IPS DF 19.7 (cell line): ENCODE data around the gene TBC1D5.
"Not testable (repeated sequence)": the region's sequence is repeated elsewhere in the genome, so short reads cannot be mapped to it uniquely, and the experiment has no call there.

ENCODE experiments used
- DNase-seq: peaks from one replicate; pipeline ENCODE4 v3.0.0-alpha.2; 2013; ENCODE audit warnings: low read depth, low spot score

TBC1D5 gene

DNA sequence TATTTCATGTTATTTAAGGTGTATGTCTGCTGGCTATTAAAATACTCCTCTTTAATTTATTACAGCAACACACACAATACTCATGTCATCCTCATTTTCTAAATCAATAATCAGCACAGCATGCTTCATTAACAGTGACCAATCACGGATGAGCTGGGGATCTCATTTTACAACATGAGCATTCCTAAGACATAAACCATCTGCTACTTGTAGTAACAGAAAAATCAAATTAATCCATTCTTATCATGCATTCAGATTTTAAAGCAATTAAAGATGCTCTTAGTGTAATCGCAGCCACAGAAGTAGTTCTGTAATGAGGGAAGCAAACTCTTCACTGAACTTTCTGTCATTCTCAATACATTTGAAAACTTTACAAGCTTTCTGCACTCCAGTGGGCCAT is 191.1 kb downstream of the TBC1D5 start:
- no peak for DNase-seq

DNA sequence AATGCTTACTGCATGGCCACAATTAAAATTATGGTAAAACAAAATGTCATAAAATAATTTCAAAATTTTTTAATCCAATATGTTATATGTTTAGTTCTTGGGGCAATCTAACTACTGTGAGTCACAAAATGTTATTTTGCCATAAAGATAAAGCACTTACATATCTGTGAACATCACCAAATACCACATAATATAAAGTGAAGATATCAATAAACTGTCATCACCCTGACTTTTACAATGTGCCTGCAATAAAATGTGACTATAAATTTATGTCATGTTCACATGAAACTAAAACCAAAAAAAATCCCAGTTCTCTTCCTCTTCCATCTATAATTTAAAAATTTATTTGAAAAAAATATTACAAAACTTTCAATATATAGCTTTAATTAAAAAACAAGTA is 191.8 kb downstream of the TBC1D5 start:
- no peak for DNase-seq

DNA sequence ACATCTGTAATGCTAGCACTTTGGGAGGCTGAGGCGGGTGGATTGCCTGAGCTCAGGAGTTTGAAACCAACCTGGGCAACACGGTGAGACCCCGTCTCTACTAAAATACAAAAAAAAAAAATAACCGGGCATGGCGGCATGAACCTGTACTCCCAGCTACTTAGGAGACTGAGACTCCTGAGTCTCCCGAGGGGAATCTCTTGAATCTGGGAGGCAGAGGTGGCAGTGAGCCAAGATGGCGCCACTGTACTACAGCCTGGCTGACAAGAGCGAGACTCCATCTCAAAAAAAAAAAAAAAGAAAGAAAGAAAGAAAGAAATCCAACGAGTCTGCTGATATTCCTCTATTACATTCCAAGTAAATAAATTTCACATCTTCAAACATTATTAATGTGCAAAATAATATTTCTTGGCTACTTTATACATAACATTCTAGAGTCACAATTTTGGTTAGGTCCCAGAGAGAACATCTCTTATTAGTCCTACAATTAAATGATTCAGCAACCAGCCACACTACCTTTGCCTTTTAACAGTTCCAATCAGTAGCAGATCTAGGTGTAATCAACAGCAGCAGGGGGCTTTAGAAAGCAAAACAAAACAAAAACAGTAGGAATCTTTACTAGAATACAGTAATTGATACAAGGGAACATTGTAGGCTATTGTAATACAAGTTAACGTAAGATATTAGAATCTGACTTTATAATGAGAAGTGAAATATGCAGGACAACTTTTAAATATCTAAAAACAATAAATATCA is 195.8 kb downstream of the TBC1D5 start:
- DNase-seq: no peak

GRCh38 chr3:17544632-17545031 is 197.8 kb downstream of the TBC1D5 start:
- DNase-seq: no peak

DNA sequence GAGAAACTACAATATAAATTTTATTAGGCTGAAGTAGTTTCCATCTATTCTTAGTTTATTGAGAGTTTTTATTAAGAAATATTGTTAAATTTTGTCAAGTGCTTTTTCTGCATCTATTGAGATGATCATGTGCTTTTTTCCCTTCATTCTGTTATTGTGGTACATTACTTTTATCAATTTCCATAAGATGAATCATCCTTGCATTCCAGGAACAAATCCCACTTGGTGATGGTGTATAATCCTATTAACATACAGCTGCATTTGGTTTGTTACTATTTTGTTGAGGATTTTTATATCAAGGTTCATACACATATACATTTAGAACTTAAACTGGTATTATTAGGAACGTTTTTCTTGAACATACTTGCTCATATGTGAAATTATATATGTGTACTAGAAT is 199.8 kb downstream of the TBC1D5 start:
- no peak for DNase-seq

DNA sequence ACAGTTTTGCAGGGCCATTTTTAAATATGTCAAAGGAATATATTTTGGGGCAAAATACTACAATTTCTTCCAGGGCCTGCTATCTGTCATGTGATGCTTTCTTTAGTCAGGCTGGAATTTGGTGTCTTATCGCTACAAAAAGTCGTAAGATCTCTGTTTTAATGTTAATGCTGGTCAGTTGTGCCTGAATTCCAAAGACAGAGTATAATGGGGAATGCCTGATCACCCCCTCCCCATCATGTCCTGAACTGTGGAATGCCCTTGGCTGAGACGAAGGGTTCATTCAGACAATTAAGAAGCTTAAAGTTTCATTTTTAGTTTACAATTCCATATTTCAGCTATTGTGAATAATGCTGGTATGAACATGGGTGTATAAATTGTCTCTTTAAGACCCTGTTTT is 203.0 kb downstream of the TBC1D5 start:
- DNase-seq: no peak

DNA sequence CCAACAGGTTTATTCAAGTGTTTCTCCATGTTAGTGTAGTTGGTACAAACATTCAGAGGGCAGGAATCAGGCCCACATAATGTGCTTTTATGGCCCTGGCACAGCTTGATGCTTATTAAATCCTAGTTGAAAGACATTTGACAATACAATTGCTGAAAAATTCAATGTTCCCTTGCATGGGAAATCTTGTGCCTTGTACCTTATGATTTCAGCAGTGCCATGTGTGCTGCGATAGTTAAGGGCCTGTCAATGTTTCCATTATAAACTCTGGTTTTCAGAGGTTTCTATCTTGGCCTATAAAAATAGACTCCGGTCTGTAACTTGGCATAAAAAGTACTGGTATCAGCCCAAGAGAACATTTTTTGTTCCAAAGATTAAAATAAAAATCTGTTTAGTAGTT is 207.2 kb downstream of the TBC1D5 start:
- DNase-seq: no peak

GRCh38 chr3:17532446-17532845 is 210.0 kb downstream of the TBC1D5 start:
- not testable (repeated sequence) for DNase-seq

DNA sequence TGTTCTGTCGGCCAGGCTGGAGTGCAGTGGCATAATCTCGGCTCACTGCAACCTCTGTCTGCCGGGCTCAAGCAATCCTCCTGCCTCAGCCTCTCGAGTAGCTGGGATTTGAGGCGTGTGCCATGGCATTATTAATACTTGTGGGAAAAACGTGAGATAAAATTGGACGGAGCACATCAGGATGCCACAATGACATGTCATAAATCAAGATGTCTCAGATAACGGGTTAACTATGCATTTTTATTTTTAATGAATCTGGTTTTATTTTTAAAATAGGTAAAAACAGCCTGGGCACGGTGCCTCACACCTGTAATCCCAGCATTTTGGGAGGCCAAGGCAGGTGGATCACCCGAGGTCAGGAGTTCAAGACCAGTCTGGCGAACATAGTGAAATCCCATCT is 212.8 kb downstream of the TBC1D5 start:
- no peak for DNase-seq

- DNase-seq: no peak
Observed at GRCh38 chr3:17518189-17519059, 224.0 kb downstream of the TBC1D5 start.

DNA sequence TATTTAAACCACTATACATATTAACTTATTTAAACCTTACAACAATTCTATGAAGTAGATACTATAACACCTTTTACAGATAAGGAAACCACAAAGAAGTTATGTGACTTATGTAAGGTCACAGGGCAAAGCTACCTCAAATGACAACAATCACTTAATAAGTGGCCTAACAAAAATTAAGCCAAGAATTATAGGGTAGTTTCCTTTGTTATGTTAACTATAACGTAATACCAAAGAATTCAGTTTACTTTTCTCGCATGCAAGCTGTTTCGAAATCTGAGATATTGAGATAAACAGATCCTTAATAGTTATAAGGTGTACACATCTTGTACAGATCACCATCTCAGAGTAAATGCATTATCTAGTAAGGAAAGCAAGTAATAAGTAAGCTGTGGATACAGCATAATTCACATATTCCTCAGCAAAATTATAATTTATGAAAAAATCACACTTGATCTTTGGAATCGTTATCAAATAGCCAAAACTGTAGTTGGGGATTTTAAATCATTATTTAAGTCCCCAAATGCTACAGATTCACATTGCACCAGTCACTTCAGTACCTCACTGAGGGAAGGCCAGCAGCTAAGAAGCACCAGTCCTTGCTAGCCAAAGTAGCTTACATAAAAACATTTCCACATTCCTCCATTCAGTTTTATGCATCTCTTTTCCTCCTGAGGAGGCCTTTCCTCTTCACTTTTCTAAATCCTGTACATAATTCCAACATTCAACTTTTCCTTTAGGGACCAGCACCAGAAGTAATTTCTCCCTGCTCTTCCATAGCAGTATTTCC is 226.8 kb downstream of the TBC1D5 start:
- DNase-seq: no peak

DNA sequence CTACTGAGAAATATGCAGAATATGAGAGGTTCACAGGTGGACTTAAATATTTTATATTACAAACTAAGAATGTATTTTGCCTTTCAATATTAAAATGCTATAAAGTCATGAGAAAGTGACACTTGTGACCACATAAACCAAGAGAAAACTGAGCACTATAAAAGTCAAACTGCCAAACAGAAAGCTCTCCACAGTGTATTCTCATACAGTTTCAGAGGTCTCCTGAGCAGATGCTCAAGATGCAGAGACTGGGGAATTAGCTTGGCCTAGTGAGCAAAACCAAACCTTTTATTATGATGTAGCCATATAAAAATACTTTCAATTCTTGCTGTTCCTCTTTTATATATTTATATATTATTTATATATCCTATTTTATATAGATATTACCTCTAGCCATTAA is 227.8 kb downstream of the TBC1D5 start:
- no peak for DNase-seq

DNA sequence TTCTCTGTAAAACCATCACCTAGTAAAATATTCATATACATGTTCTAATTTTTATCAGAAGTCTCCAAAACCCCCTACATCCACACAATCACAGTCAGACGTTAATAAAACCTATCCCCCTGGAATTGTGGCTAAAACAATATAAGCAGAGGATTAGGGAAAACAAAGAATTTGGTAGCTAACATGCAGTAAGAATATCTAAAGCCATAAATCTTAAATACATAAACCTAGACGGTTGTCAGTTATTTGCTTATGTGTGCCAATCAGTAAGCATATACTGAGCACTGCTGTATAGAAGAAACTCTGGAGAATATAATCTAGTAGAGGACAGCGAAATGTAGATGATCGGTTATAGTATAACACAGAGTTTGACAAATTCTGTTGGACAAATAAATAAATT is 232.2 kb downstream of the TBC1D5 start:
- no peak for DNase-seq

DNA sequence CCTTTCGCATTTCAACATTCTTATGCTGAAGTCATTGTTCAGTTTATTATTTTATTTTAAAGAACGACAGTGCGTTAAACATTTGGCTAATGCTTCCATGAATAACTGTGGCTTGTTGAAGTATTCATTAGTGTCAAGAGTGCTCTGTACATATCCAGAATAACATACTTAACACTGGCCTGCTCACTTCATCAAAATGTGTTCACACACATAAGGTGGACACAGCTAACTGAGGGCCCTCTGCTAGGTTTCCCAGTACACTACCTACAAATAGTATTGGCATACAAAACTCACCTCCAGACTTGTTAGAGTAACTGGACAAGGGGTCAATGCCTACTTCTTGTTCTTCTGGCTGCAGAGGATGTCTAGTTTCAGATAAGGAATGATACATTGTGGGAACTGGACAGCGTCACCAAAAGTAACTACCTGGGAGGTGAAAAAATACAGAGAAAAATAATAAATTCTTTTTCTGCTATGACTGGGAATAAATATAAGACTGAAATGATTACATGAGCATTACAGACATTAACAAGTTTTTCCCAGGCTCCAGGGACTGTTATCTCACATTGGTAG is 234.2 kb downstream of the TBC1D5 start:
- DNase-seq: no peak

DNA sequence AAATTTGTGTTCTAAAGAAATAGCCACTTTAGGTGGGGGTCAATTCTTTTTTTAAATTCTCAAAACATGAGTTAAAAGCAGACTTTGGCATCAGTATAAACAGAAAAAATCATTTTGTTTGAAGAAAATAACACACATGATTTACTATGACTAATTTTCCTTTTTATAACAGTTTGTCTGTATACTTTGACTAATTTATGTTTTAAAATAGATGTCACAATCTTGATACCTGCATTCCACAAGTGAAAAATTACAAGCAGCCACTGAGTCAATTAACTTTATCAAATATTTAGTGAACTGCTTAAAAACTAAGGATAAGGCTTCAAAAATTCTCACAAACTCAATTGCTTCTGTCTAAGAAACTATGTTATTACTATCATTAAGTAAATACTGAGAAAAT is 235.0 kb downstream of the TBC1D5 start:
- DNase-seq: no peak

DNA sequence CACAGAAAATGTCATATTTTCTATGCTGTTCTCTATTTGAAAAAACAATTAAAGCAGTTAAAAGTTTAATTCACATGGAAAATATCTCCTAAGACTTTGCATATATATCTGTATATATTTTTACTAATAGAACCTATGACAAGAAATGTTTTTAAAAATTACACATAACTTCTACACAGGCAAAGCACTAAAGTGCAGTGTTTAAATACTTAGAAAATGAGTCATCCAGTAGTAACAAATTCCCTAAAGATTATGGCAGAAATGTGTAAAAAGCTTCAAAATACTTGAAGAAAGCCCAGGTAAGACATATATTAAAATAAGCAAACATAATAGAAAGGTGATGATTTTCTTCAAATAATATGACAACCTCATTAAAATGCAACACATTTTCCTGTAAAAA is 236.6 kb downstream of the TBC1D5 start:
- no peak for DNase-seq

GRCh38 chr3:17501745-17502144 is 240.7 kb downstream of the TBC1D5 start:
- no peak for DNase-seq

DNA sequence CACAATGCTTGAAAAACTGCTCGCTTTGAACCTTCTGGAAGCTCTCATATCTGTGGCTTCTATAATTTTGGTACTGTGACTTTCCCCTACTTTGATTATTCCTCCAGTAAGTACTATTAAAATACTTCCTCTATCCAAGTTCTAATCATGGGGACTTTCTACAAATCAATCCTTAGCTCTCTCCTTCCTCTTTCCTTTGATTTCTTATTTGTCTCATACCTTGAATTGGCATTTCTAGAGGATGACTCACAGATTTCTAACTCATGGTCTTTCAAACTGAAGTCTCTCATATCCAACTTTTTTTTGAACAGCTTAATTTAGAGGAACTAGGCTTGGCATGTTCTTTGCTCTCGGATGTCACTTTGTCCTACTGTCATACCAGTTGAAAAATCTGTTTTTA is 241.8 kb downstream of the TBC1D5 start:
- DNase-seq: no peak

GRCh38 chr3:17494117-17494809 is 248.2 kb downstream of the TBC1D5 start:
- no peak for DNase-seq

GRCh38 chr3:17491601-17492000 is 250.8 kb downstream of the TBC1D5 start:
- no peak for DNase-seq

DNA sequence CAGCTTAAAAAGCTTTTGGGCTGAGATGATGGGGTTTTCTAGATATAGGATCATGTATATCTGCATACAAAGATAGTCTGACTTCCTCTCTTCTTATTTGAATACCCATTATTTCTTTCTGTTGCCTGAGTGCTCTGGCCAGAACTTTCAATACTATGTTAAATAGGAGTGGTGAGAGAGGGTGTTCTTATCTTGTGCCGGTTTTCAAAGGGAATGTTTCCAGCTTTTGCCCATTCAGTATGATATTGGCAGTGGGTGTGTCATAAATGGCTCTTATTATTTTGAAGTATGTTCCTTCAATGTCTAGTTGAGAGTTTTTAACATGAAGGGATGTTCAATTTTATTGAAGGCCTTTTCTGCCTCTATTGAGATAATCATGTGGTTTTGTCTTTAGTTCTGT is 251.2 kb downstream of the TBC1D5 start:
- not testable (repeated sequence) for DNase-seq
